ENCODE results near the gene TLCD1.

DNA sequence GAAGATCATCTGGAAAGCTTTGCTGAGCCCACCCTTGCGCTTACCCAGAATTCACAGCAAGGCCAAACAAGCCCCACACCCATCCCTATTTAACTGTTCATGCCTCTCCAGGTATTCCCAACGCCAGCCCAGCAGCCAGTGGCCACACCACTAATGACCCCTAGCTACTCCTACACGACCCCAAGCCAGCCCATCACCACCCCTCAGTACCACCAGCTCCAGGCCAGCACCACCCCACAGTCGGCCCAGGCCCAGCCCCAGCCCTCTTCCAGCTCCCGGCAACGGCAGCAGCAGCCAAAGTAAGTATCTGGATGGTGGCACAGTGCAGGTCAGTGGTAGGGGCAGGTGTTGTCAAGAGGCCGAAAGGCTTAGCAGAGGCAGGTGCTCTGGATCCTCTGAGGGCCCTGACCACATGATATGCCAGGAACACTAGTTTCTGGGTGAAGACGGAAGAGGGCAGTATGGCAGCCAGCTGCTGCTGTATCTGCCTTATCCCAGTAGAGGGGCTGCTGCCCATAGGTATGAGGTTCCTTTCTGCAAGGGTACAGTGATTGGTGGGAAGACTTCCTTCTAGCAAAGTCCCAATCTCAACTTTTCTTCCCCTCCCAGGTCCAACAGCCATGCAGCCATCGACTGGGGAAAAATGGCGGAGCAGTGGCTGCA lies 25.1 kb downstream of the TLCD1 start:
- TF ChIP-seq, protein P1, sequence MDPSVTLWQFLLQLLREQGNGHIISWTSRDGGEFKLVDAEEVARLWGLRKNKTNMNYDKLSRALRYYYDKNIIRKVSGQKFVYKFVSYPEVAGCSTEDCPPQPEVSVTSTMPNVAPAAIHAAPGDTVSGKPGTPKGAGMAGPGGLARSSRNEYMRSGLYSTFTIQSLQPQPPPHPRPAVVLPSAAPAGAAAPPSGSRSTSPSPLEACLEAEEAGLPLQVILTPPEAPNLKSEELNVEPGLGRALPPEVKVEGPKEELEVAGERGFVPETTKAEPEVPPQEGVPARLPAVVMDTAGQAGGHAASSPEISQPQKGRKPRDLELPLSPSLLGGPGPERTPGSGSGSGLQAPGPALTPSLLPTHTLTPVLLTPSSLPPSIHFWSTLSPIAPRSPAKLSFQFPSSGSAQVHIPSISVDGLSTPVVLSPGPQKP (IDR thresholded peaks at IDR 0.05; ENCODE audit: low read depth, low read length): no peak
- no peak for TF ChIP-seq PBX3 (IDR thresholded peaks at IDR 0.05)
